Heart right ventricle (tissue), 16 donors: Measurements from ENCODE around the gene MYLK. TPM values are rescaled to one million over a fixed set of nuclear protein-coding genes. Genes with fewer than 3 reads are reported as not detected.

Experiments
- ATAC-seq, 8 donors: fragments of 200-7000 bp; cut with Tn5 transposase; one replicate each; pipeline ENCODE4 v1.9.1; 2020; ENCODE audit warnings: mild to moderate bottlenecking in 8 of 8, moderate library complexity in 8 of 8, moderate number of reproducible peaks in 1 of 8
- DNase-seq, 2 donors: peaks; one replicate each; pipeline ENCODE4 v3.0.0-alpha.2; 2020
- H3K27ac ChIP-seq, 10 donors: fragments of 200-600 bp; sonication (generic) in 2 of 10; one replicate each; pipeline versions ENCODE4 v1.5.0 to v1.8.0; 2020 to 2022; ENCODE audit warnings: mild to moderate bottlenecking in 3 of 10
- H3K27me3 ChIP-seq, 7 donors: fragments of 200-600 bp; one replicate each; pipeline ENCODE4 v1.8.0; 2021 to 2022; ENCODE audit warnings: mild to moderate bottlenecking in 2 of 7
- H3K36me3 ChIP-seq, 9 donors: fragments of 200-600 bp; sonication (generic) in 1 of 9; one replicate each; pipeline versions ENCODE4 v1.5.0 to v1.8.0; 2020 to 2022; ENCODE audit warnings: mild to moderate bottlenecking in 2 of 9
- H3K4me1 ChIP-seq, 9 donors: fragments of 200-600 bp; sonication (generic) in 1 of 9; one replicate each; pipeline versions ENCODE4 v1.5.0 to v1.8.0; 2020 to 2022; ENCODE audit warnings: mild to moderate bottlenecking in 4 of 9
- H3K4me3 ChIP-seq, 10 donors: fragments of 200-600 bp; sonication (generic) in 2 of 10; one replicate each; pipeline versions ENCODE4 v1.5.0 to v1.8.0; 2020 to 2022; ENCODE audit warnings: mild to moderate bottlenecking in 7 of 10, moderate library complexity in 2 of 10
- H3K9me3 ChIP-seq, 11 donors: fragments of 200-600 bp in 10 of 11; sonication (generic) in 2 of 11; one replicate each; pipeline versions ENCODE4 v1.5.0 to v1.8.0; 2013 to 2022; ENCODE audit warnings: mild to moderate bottlenecking in 2 of 11, control low read depth in 1 of 11, moderate library complexity in 1 of 11
- CTCF ChIP-seq, 9 donors: fragments of 200-600 bp; sonication (generic) in 2 of 9; IDR thresholded peaks; one replicate each; pipeline versions ENCODE4 v1.5.0 to v1.8.0; 2021 to 2022; ENCODE audit warnings: antibody characterized with exemption in 9 of 9, mild to moderate bottlenecking in 5 of 9, moderate library complexity in 1 of 9
- WGBS, 2 donors: extraction: QIAGEN DNeasy Blood & Tissue Kit; methylation state at CpG; one replicate each; pipeline ENCODE4 v1.1.7; 2013; ENCODE audit warnings: inconsistent platforms in 1 of 2; 5-methylcytosine and 5-hydroxymethylcytosine counted together
- intact Hi-C, 10 donors: fragments of 100-400 bp; cut with DNase I; formaldehyde crosslinking; loops; one replicate each; pipeline versions ENCODE4 v1.11.1 to v1.14.2; 2022
- polyA plus RNA-seq, 2 donors: library from polyadenylated mRNA; stranded (reverse); fragments of 200-250 nt; gene quantifications; one replicate each; pipeline ENCODE4 v1.2.3, GENCODE V29; 2013
- total RNA-seq, 10 donors: library from RNA; stranded (reverse); fragmentation: NEBNext Ultra II Directional in 3 of 10; extraction: Animal tissue kit (Norgen Biotek cat#: 25700) in 3 of 10; gene quantifications; one replicate each; pipeline versions ENCODE4 v1.2.1 to v1.2.4, GENCODE V29; 2021 to 2023
- donor health status: Arrhythmogenic right ventricular cardiomyopathy.
- donor health status: ischemic (EF 13 %, LVEDD 7.1; RV severe dilation, severe dysfunction).
- donor health status: healthy with polysubstance abuse.
- donor health status: DM: no; HTN: yes; CAD: no.
- donor health status: DM: no; HTN: no; CAD: no.
- donor health status: ischemic (EF 25% LVEDD 6.9; RV normal size, moderate dysfunction).
- donor health status: ischemic (EF 25% LVEDD 5.7; RV mildly dilated, moderate dysfunction).
- donor health status: healthy.
- donor health status: DM: yes; HTN: yes; CAD: no.
- donor health status: Ischemic cardiomyopathy.
- donor health status: ischemic (EF 35%, LVEDD 5.7; RV mildly dilated, moderate dysfunction).
- donor health status: nonischemic (EF 11% LVEDD 7.7; RV severe dilation, severe dysfunction).
- donor health status: DM: yes; HTN: yes; CAD: no.
- donor health status: PGD.
- donor health status: ischemic (EF 29% LVEDD 5.4; RV normal size, mild dysfunction).
- donor health status: nonischemic (EF 23%, LVEDD 6.1; RV moderate dilation, normal function).

Gene MYLK
- total and polyA plus RNA-seq, 12 donors = 5.6 to 20.6 (median 11.6) TPM

- ATAC-seq (no peak), DNase-seq (no peak)
- 94 to 96% methylated on average over 7 of the region's 7 CpGs for WGBS, 2 donors
- TF ChIP-seq CTCF (IDR thresholded peaks at IDR 0.05) = no peak
- Histone ChIP-seq H3K4me3 (no peak overlapping the region), H3K27me3 (peaks cover 0 to 21% (median 0%) of the 10 kb centered on the region in 7 donors), H3K4me1 (peaks cover 0 to 7% (median 6%) of the 10 kb centered on the region in 9 donors), H3K36me3 (no peaks in the 10 kb centered on the region), H3K27ac (no peak overlapping the region), H3K9me3 (no peaks in the 10 kb centered on the region)
- intact Hi-C loops = no loop called here
Observed at GRCh38 chr3:123878807-123879206, 5.3 kb downstream of the MYLK start.

GRCh38 chr3:123877965-123878364 is 6.2 kb downstream of the MYLK start:
- no peak overlapping the region for H3K4me3 ChIP-seq
- no peaks in the 10 kb centered on the region for H3K9me3 ChIP-seq
- TF ChIP-seq CTCF (IDR thresholded peaks at IDR 0.05) = no peak
- no peak overlapping the region for H3K27ac ChIP-seq
- 92 to 96% methylated on average over 4 of the region's 4 CpGs for WGBS, 2 donors
- DNase-seq (no peak), ATAC-seq (no peak)
- intact Hi-C loops = no loop called here
- no peaks in the 10 kb centered on the region for H3K36me3 ChIP-seq
- H3K4me1 ChIP-seq = no peaks in the 10 kb centered on the region
- peaks cover 0 to 13% (median 0%) of the 10 kb centered on the region in 7 donors for H3K27me3 ChIP-seq

- no peak for TF ChIP-seq CTCF (IDR thresholded peaks at IDR 0.05)
Observed at GRCh38 chr3:123877466-123877865, 6.7 kb downstream of the MYLK start.

GRCh38 chr3:123876858-123877257 is 7.3 kb downstream of the MYLK start:
- DNase-seq (no peak), ATAC-seq (no peak)
- no peaks in the 10 kb centered on the region for H3K9me3 ChIP-seq
- peak in 1 of 9 donors; percentile 13 for TF ChIP-seq CTCF (IDR thresholded peaks at IDR 0.05)
- no peak overlapping the region for H3K4me3 ChIP-seq
- H3K27ac ChIP-seq = no peak overlapping the region
- peaks cover 0 to 2% (median 0%) of the 10 kb centered on the region in 7 donors for H3K27me3 ChIP-seq
- H3K36me3 ChIP-seq = no peaks in the 10 kb centered on the region
- intact Hi-C loops = no loop called here
- no peaks in the 10 kb centered on the region for H3K4me1 ChIP-seq

More at GRCh38 chr3:123877466-123877865, 6.7 kb downstream of the MYLK start:
- no peak overlapping the region for H3K27ac ChIP-seq
- H3K4me3 ChIP-seq = no peak overlapping the region
- no peak for ATAC-seq
- H3K9me3 ChIP-seq = no peaks in the 10 kb centered on the region
- WGBS, 2 donors = 79 to 80% methylated on average over 4 of the region's 4 CpGs
- H3K36me3 ChIP-seq = no peaks in the 10 kb centered on the region
- H3K4me1 ChIP-seq = no peaks in the 10 kb centered on the region
- intact Hi-C loops = no loop called here
- DNase-seq = no peak
- H3K27me3 ChIP-seq = peaks cover 0 to 8% (median 0%) of the 10 kb centered on the region in 7 donors
